ENCODE results near the gene THSD1. TPM values are rescaled to one million over a fixed set of nuclear protein-coding genes. Genes with fewer than 3 reads are reported as not detected.
A peak's percentile ranks its signal among the peaks of the same experiment; 100 is the strongest.
"Not testable (repeated sequence)": the region's sequence is repeated elsewhere in the genome, so short reads cannot be mapped to it uniquely, and the experiment has no call there.

Gene THSD1
- total RNA-seq, 1 donor from 2014 or later: 1.3 TPM

- no peak overlapping the region for H3K4me3 Mint-ChIP-seq
- H3K27ac Mint-ChIP-seq: no peak overlapping the region
- DNase-seq (ENCODE audit: low spot score in 2 of 2, unreplicated experiment in 2 of 2): no peak
- peaks cover 48% of the 10 kb centered on the region for H3K36me3 Mint-ChIP-seq
- TF ChIP-seq CTCF (IDR thresholded peaks at IDR 0.05; ENCODE audit: unreplicated experiment): no peak
- H3K27me3 Mint-ChIP-seq (ENCODE audit: low read depth): no peaks in the 10 kb centered on the region
- H3K4me1 Mint-ChIP-seq: no peaks in the 10 kb centered on the region
- H3K9me3 Mint-ChIP-seq: peaks cover 7% of the 10 kb centered on the region
These were observed 15.2 kb upstream of the THSD1 start for GRCh38 chr13:52421216-52421615.

GRCh38 chr13:52419080-52419479 lies 13.1 kb upstream of the THSD1 start:
- H3K4me3 Mint-ChIP-seq: no peak overlapping the region
- H3K36me3 Mint-ChIP-seq: peaks cover 42% of the 10 kb centered on the region
- TF ChIP-seq CTCF (IDR thresholded peaks at IDR 0.05; ENCODE audit: unreplicated experiment): no peak
- no peak overlapping the region for H3K27ac Mint-ChIP-seq
- H3K27me3 Mint-ChIP-seq (ENCODE audit: low read depth): no peaks in the 10 kb centered on the region
- no peak for DNase-seq (ENCODE audit: low spot score in 2 of 2, unreplicated experiment in 2 of 2)
- H3K9me3 Mint-ChIP-seq: peaks cover 7% of the 10 kb centered on the region
- peaks cover 9% of the 10 kb centered on the region for H3K4me1 Mint-ChIP-seq

- no peak for TF ChIP-seq CTCF (IDR thresholded peaks at IDR 0.05; ENCODE audit: unreplicated experiment)
- no peak for DNase-seq (ENCODE audit: low spot score in 2 of 2, unreplicated experiment in 2 of 2)
- no peak overlapping the region for H3K4me3 Mint-ChIP-seq
These were observed 9.0 kb upstream of the THSD1 start for GRCh38 chr13:52414963-52415362.

GRCh38 chr13:52414051-52414450 lies 8.1 kb upstream of the THSD1 start:
- no peaks in the 10 kb centered on the region for H3K27me3 Mint-ChIP-seq (ENCODE audit: low read depth)
- no peak overlapping the region for H3K4me3 Mint-ChIP-seq
- H3K27ac Mint-ChIP-seq: peak overlapping the region; percentile 13
- H3K9me3 Mint-ChIP-seq: no peaks in the 10 kb centered on the region
- peaks cover 27% of the 10 kb centered on the region for H3K36me3 Mint-ChIP-seq
- H3K4me1 Mint-ChIP-seq: peaks cover 12% of the 10 kb centered on the region
- no peak for TF ChIP-seq CTCF (IDR thresholded peaks at IDR 0.05; ENCODE audit: unreplicated experiment)
- DNase-seq (ENCODE audit: low spot score in 2 of 2, unreplicated experiment in 2 of 2): no peak

More at GRCh38 chr13:52414963-52415362, 9.0 kb upstream of the THSD1 start:
- peaks cover 30% of the 10 kb centered on the region for H3K36me3 Mint-ChIP-seq
- no peaks in the 10 kb centered on the region for H3K27me3 Mint-ChIP-seq (ENCODE audit: low read depth)
- H3K27ac Mint-ChIP-seq: peak overlapping the region; percentile 27
- H3K9me3 Mint-ChIP-seq: no peaks in the 10 kb centered on the region
- peaks cover 12% of the 10 kb centered on the region for H3K4me1 Mint-ChIP-seq

GRCh38 chr13:52412128-52412527 lies 6.2 kb upstream of the THSD1 start:
- H3K36me3 Mint-ChIP-seq: peaks cover 20% of the 10 kb centered on the region
- H3K4me3 Mint-ChIP-seq: no peak overlapping the region
- no peak for TF ChIP-seq CTCF (IDR thresholded peaks at IDR 0.05; ENCODE audit: unreplicated experiment)
- no peaks in the 10 kb centered on the region for H3K9me3 Mint-ChIP-seq
- peaks cover 5% of the 10 kb centered on the region for H3K27me3 Mint-ChIP-seq (ENCODE audit: low read depth)
- no peak overlapping the region for H3K27ac Mint-ChIP-seq
- DNase-seq (ENCODE audit: low spot score in 2 of 2, unreplicated experiment in 2 of 2): no peak
- peaks cover 12% of the 10 kb centered on the region for H3K4me1 Mint-ChIP-seq

- H3K36me3 Mint-ChIP-seq: peaks cover 20% of the 10 kb centered on the region
- peaks cover 8% of the 10 kb centered on the region for H3K27me3 Mint-ChIP-seq (ENCODE audit: low read depth)
- no peak for DNase-seq (ENCODE audit: low spot score in 2 of 2, unreplicated experiment in 2 of 2)
- no peak for TF ChIP-seq CTCF (IDR thresholded peaks at IDR 0.05; ENCODE audit: unreplicated experiment)
- H3K9me3 Mint-ChIP-seq: no peaks in the 10 kb centered on the region
- H3K4me3 Mint-ChIP-seq: no peak overlapping the region
- no peak overlapping the region for H3K27ac Mint-ChIP-seq
- H3K4me1 Mint-ChIP-seq: peaks cover 12% of the 10 kb centered on the region
These were observed 5.7 kb upstream of the THSD1 start for GRCh38 chr13:52411629-52412028.

- H3K27ac Mint-ChIP-seq; H3K4me1 Mint-ChIP-seq; H3K9me3 Mint-ChIP-seq; H3K4me3 Mint-ChIP-seq; DNase-seq (ENCODE audit: low spot score in 2 of 2, unreplicated experiment in 2 of 2): not testable (repeated sequence)
- Mint-ChIP-seq H3K27me3 (ENCODE audit: low read depth) (peaks cover 38% of the 10 kb centered on the region), H3K36me3 (peaks cover 17% of the 10 kb centered on the region)
These were observed 2.2 kb upstream of the THSD1 start for GRCh38 chr13:52408071-52408658.

GRCh38 chr13:52407436-52407835 lies 1.5 kb upstream of the THSD1 start:
- not testable (repeated sequence) for H3K4me1 Mint-ChIP-seq; DNase-seq (ENCODE audit: low spot score in 2 of 2, unreplicated experiment in 2 of 2); H3K9me3 Mint-ChIP-seq; H3K27ac Mint-ChIP-seq
- H3K36me3 Mint-ChIP-seq: peaks cover 17% of the 10 kb centered on the region
- H3K27me3 Mint-ChIP-seq (ENCODE audit: low read depth): peaks cover 45% of the 10 kb centered on the region
- peak overlapping the region; percentile 4 for H3K4me3 Mint-ChIP-seq

Data from mesothelial cell of epicardium (in vitro differentiated cells).